Stimulated activated CD8-positive, alpha-beta memory T cell treated with anti-CD3 and anti-CD28 coated beads, Interleukin-2, amount 100 ng/mL, for 1 hour (primary cell): ENCODE data around the gene GHSR.

Experiments used
- DNase-seq, 2 donors: peaks; one replicate each; pipeline ENCODE4 v3.0.0-alpha.2; 2020; ENCODE audit warnings: low read depth in 2 of 2

Gene GHSR

GRCh38 chr3:172437713-172438112 lies 10.5 kb downstream of the GHSR start:
- no peak for DNase-seq

- no peak for DNase-seq
Observed at GRCh38 chr3:172415323-172415722, 32.9 kb downstream of the GHSR start.

- DNase-seq, result no peak
Observed at GRCh38 chr3:172411478-172411947, 36.7 kb downstream of the GHSR start.

GRCh38 chr3:172410702-172411477 lies 37.4 kb downstream of the GHSR start:
- DNase-seq, result no peak

- no peak for DNase-seq
Observed at GRCh38 chr3:172407872-172408271, 40.4 kb downstream of the GHSR start.

- DNase-seq, result no peak
Observed at GRCh38 chr3:172405914-172406313, 42.3 kb downstream of the GHSR start.

GRCh38 chr3:172404237-172404962 lies 43.9 kb downstream of the GHSR start:
- no peak for DNase-seq

GRCh38 chr3:172402892-172403643 lies 45.2 kb downstream of the GHSR start:
- DNase-seq, result no peak

GRCh38 chr3:172402090-172402489 lies 46.2 kb downstream of the GHSR start:
- no peak for DNase-seq

GRCh38 chr3:172398484-172398883 lies 49.8 kb downstream of the GHSR start:
- DNase-seq, result no peak

GRCh38 chr3:172397716-172398405 lies 50.4 kb downstream of the GHSR start:
- no peak for DNase-seq

- no peak for DNase-seq
Observed at GRCh38 chr3:172396400-172396799, 51.9 kb downstream of the GHSR start.

- no peak for DNase-seq
Observed at GRCh38 chr3:172394692-172395091, 53.6 kb downstream of the GHSR start.
